HG03175 (cell line): Measurements from ENCODE around the gene NPTN.

ENCODE experiments used
- ATAC-seq: cut with Tn5 transposase; IDR thresholded peaks from one replicate; pipeline ENCODE4 v1.9.1; 2021; ENCODE audit warnings: mild to moderate bottlenecking, moderate library complexity; ENCODE audit not compliant: unreplicated experiment

The NPTN gene

DNA sequence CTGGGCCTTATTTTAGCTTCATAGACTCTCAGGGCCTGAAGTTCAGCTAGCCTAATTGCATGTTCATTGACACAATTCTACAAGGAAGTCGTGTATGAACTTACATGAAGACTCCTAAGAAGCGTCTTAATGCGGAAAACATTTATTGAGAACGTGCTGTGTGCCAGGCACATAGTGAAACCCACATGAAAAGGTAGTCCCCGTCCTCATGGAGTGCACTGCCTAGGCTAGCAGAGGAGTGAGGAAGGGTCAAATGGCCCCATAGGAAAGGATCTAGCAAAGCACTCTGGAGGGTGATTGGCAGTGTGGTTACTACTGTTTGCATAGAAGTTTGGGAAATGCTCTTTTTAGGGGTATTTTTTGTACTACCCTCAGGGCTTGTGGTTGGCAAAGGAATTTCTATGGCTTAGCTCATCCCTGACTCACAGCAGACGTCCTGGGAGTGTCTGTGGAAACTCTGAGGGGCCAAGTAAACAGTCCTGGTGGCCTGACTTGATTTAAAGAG lies 854 bp upstream of the NPTN start:
- ATAC-seq = no peak

DNA sequence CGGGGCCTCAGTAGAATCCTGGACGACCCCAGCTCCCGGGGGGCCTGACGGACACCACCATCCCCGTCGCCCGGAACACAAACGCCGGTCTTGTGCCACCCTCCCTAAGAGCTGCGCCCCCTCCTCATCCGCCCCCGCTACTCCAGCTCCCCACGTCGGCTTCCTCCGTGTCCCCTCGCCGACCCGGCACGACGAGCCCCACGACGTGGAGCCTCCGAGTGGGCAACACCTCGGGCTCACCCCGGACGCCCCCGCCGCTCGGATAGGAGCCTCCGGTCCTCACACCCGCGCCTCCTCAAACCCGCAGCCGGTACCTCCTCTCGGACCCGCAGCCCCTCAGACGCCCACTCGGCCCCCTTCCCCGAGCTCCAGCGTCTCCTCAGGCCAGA lies 525 bp downstream of the NPTN start:
- ATAC-seq = peak; percentile 2

DNA sequence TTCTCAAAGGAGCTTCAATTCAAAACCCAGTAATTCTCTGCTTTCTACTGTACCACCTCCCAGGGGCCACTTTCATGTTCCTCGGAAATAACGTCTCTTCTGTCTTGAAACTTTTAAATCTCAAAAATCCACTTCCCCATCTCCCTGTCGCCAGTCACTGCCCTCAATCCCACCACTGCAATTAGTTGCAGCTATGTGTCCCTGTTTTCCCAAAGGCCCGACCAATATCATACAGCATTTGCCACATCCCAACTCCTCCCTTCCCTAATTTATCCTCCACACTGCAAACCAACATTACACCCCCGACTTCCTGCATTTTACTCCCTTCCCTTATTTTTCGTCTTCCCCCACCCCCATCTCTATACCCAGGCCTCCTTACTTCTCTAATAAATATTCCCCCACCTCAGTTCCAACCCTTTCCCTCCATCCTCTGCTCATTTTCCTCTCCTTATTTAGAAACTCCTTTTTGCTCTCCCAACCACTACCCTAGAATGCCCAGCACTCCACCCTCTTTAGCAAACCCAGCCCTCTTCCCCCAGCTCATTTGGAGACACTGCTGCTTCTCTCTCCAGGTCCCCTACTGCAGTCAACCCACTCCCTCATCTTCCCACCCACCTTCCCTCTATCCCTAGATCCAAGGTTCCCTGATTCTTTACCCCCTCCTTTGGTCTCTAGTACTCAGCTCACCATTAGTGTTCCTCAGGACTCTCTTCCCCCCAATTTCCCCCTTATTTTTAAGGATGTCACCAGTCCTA lies 1.1 kb downstream of the NPTN start:
- no peak for ATAC-seq

DNA sequence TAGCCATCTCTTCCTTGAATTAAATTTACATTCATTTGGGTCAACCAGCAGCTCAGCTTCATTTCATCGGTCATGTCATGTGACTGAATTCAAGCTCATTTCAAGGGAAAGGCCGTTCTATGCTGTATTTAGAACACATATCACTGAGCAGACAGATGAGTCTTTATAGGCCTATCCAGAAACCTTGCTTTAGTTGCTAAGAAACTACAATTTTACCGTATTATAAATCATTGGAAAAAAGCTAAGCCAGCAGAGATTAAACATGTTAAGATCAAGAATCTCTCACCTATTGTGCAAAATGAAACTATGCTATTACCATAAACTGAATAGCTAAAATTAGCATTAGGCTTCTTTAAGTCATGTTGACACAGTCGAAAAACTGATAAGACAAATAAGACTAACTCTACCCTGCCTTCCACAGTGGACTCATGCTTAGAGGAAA lies 2.2 kb downstream of the NPTN start:
- no peak for ATAC-seq

DNA sequence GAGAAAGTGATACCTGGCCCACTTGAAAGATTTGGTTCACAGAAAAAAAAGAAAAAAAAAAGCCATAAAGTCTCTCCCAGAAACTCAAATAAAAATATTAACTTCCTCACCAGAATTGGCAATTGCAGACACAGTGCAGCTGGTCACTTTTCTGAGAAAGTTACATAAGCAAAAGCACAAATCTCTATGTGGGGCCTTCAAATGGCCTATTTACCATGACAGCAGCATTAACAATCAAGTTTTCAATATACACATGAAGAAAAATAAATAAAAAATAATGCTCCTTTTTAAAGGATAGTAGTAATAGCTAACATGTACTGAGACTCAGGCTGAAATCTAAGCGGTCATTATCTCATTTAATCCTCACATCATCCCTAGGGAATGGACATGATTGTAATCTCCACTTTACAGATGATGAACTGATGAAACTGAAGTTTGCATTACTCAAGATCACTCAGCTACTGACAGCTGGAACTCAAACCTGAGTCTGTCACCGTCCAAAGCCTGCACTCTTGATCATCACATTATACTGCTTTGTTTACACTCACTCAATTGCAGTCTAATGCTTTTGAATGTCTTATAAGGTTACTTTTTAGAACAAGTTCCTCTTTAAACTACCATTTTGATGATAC lies 3.3 kb downstream of the NPTN start:
- ATAC-seq = no peak

DNA sequence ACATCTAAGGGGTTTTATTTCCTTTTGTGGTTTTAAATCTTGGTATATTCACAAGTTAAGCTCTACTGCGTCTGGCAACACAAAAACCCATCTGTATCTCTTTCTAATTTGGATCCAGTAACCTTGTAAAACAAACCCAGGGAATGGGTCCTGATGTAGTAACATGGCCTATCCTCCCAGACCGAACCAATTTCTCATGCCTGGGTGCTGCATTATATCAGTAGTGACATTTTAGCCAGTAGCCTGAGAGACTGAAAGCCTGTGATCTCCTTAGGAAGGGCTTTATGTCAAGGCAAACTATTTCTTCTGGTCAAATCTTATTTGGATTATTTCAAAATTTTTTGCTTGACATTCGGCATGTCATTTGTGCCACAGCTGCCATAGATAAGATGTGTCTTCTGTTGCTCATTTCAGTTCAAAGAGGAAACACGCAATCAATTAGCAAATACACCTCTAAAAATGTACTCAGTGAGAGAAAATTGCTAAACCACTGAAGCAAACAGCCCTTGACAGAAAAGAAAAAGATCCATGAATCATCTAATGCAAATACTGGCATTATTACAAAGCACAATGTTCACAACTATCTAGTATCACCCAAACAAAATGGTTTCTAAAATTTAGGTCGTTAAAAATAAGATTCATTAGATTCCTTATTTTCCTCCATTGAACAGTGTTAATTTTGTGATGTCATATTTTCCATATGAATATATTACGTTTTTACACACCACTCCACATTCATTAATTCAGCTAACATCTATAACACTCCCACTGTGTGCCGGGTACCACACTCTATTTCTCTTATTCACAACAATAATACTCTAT lies 4.0 kb downstream of the NPTN start:
- no peak for ATAC-seq

DNA sequence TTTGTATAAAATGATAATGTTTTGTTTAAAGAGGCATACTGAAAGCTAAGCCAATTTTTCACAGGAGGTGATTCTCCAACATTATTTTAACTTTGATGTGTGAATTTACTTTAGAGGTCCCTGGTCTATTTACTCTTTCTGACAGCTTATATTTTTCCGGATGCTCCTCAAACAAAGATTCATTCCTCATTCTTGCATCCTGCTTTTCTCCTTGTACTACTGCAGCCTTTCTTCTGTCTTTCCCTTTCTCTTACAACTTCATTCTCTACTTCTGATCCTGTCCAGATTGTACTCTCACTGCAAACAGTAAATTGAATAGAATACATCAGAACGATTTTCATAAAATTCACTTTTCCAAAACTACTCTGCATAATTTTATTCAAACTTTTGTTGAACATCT lies 5.1 kb downstream of the NPTN start:
- no peak for ATAC-seq

DNA sequence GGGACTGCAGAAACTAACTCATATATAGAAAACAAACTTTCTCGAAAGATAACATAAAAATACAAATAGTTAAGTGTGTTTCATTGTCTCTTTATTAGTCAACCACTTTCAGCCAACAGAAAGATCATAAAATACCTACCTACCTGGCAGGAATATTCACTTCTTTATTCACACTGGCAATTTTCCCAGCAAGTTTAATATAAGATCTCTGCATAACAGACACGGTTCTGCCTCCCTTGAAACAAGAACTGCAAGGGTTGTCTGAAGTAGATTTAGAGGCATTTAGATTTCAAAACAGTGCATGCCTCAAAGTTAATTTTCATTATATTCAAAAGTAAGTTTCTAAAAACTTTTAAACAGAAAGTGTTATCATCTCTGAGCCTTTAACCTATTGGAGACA lies 7.1 kb downstream of the NPTN start:
- ATAC-seq = no peak

DNA sequence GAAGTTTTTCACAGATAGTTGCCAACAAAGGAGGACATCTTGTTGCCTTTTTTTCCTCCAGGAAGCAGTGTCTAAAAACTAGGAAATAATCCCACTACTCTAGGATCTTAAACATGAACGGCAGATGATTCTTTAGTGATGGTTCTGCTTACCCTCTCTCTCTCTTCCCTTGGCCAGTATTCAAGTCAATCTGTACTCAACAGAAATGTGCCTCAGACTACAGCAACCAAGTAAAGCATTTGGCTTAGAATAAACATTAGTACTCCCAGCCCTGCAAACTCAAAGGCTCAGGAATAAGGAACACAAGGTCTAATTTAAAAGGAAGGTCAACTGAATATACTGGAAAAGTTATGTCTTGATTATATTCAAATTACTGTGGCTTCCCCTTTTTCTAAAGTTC lies 8.7 kb downstream of the NPTN start:
- ATAC-seq = no peak

DNA sequence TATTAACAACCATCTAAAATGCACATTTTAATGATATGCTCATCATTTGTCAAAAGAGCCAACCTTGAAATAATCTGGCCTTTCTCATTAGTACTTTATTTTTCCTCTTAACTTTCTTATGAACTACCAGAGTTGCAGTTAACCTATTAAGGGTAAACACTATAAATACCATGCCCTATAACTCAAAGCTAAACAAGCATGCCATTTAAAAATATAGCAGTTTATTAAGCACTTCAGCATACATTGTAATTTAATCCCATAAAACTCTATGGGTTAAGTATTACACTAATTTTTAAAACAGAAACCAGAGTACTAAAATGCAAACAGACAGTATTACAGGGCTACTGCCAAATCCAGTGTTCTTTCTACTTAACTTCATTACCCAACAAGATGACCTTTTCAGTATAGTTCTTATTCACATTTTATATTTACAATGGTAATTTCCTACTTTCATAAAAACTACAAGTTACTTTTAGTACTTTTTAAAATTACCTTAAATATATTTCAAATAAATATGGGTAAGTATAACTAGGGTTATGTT lies 11.8 kb downstream of the NPTN start:
- no peak for ATAC-seq

DNA sequence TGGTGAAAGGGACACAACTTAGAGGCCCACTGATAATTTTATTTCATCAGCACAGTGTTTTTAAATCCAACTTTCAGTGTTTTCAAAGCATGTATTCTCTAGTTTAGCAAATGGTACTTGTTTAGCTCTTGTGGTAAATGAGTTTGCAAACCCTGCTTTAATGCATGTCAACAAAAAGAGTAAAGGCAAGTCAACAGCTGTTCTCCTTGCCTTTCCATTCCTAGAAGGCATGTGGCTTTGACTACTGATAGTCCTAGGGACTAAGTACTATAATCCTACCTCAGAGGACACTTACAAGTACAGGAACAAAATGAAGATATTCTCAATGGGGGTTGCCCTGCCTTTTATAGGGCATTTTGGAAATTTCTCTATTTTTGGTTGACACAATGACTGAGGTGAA lies 13.1 kb downstream of the NPTN start:
- ATAC-seq = no peak

DNA sequence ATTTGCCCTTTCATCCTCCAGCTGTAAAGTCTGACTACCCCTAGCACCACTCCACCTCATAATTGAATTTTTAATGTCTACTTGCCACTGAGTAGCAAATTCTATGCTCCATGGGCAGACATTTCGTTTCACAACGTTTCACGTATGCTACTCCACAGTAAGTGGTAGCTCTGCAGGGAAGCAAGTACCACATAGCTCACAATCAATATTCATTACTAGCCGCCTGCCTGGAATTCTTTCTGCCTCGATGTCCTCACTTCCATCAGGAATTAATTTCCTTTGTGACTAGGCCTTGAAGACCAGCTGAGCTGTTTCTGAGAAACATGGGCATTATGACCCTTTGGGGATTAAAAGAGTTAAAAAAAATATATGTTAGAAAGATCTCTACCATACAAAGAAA lies 15.3 kb downstream of the NPTN start:
- ATAC-seq = no peak

DNA sequence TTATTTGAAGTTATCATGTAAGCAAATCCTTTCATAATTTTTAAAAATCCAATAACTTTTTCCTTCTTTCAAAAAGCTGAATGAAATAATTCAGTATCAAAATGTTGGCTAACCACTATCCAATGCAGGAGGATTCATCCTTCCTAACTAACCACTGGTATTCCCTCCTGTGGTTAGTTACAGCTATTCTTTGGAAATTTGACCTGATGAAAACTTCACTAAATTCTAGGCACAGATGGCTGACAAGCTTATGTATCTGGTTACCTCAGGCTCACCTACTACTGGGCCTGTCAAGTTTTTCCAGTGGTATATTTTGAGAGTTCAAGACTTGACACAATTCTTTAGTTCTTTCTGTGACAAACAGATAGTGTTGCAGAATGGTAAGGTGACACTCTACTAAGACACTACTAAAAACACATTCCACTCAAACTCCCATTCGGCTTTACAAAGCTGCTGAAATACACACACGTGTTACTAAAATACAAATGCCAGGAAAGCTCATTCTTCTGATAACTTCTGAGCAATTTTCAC lies 15.8 kb downstream of the NPTN start:
- ATAC-seq = no peak

DNA sequence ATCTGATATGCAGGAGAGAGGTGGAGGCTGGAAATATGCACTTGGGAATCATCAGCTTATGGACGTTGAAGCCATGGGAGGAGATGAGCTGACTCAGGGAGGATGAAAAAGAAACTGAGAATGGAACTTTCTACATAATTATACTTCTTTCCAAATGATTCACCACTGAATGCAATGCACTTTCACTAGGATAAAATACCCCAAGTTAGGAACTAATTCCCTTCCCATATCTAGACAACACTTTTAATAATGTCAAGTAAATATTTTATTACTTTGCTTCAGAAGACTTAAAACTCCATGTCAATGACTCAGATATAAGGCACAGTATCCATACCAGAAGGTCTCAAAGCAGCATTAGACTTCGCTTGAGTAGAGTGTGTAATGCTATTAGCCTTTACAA lies 24.2 kb downstream of the NPTN start:
- ATAC-seq = no peak

DNA sequence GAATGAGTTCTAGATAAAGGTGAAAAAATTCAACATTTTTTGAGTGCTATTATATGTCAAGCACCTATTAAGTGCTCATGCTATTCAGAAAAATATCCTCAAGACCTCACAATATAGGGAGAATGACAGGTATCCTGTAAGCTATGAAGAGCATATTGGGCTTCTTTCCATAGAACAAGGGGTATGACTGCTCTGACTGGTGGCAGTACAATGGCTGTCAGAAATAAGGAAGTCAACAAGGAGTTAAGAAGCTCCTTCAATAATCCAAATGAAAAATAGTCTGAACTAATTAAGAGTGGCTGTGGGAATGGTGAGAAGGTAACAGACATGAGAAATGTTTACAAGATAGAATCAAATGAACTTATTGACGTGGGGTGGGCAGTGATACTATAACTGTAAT lies 24.7 kb downstream of the NPTN start:
- no peak for ATAC-seq

DNA sequence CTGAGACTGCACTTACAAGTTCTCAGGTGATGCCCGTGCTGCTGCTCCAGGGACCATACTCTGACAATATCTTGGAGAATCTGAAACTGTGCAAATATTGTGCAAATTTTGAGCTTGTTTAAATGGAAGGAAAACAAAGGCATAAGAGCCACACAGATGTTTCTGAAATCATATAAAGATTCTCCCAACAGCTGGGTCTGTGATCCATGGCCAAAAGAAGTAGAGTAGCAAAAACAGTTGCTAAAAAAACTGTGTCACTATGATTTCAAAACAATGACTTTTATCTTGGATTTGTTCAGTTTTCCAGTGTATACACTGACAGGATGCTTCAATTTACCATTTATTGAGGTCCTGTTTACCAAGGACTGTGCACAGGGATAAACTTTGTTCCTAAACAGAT lies 25.3 kb downstream of the NPTN start:
- no peak for ATAC-seq

DNA sequence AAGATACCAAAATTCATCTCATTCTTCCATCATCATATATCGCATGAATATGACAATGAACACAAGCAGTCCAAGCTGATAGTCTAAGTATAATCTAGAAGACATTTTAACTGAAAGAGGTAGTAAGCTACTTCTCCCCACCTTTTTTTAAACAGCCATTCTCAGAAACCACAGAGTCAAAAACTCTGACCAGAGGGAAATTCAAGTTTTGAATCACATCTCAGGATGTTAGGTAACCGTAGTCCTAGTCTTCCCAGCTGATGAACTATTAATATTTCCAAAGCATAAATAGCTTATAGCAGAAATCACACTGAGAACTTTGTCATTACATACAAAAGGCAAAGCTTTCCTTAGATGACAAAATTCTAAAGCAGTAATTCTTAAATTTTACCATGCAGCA lies 25.8 kb downstream of the NPTN start:
- ATAC-seq = no peak

DNA sequence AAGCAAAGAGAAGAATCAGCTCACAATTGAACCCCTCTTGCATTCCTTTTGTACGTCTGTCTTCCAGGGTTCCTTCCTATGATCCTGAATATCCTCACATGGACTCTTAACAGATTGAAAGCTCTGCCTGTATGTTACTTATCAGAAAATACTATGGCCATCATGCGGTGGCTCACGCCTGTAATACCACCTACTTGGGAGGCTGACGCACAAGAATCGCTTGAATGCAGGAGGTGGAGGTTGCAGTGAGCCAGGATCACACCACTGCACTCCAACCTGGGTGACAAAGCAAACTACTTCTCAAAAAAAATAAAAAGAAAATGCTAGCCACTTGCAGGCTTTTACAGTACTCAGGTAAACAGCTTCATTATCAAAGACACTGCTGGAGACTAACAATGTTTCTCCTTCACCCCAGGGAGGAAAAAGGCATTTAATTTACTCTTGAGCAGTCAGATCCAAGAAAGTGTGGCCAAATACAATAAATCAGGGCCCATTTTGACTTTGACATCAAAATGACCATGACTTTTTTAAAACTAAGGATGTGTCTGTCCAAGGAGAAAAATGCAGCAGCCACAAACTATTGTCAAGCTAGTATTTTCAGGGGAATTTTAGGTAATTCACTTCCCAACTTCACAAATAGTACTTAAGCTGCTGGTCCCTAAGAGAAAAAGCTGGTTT lies 27.3 kb downstream of the NPTN start:
- ATAC-seq = no peak

DNA sequence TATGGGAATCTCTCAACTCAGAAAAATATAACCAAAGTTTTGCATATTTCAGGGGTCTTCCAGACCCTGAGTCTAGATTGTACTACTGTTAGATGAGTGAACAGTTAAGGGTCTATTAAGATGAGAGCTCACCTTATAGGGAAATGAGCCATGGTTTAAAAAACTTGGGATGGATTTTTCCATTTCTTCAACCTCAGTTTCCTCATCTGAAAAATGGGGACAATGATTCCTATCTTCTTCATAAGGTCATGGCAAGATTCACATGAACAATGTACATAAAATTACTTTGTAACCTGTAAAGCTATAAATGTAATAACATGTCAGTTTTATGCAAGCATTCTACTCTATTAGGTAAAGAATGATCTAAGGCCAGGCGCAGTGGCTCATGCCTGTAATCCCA lies 28.7 kb downstream of the NPTN start:
- no peak for ATAC-seq

DNA sequence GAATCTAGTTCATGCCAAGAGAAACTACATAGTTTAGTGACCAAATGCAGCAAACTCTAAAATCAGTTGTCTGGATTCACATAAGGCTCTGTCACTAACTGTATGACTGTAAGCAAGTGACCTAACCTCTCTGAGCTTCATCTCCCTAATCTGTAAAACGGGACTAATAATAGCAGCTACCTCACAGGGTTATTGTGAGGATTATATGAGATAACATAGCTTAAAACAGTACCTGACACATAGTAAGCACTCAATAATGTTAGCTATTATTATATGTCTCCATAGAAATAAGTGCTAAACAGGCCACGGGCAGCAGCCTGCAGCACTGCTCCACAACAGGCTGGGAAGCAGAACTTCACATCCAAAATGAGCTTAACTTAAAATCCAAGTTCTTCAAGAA lies 30.2 kb downstream of the NPTN start:
- no peak for ATAC-seq

DNA sequence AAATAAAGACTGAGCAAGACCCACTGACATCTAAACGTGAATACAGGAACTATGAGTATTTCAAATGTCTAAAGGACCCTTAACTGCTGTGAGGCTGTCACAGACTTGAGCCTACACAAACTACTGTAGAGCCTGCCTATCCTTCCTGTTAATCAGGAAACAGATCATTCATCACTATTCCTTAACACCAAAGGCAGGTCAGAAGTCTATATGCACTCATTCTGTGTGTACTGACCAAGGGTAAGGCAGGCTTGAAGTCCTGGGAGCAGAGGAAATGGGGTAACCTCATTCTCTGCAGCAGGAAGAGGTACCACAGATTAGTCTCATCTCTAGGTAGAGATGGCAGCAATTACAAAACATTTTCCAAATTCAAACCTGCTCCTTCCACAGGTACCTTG lies 30.7 kb downstream of the NPTN start:
- no peak for ATAC-seq
